Body of pancreas (tissue), 4 donors: ENCODE measurements around the gene TRIM23. TPM values are rescaled to one million over a fixed set of nuclear protein-coding genes. Genes with fewer than 3 reads are reported as not detected.

Experiments used
- ATAC-seq: fragments of 150-250 bp; one replicate; pipeline ENCODE4 v1.9.1; 2016
- DNase-seq, 4 donors: peaks; one replicate each; pipeline ENCODE4 v3.0.0-alpha.2; 2019
- H3K27ac ChIP-seq, 4 donors: fragments of 200-600 bp; sonication (generic); 1 replicate in 3 of 4; 2 replicates in 1 of 4; pipeline versions ENCODE4 v1.5.1 to v1.6.1; 2016 to 2019; ENCODE audit warnings: mild to moderate bottlenecking in 1 of 4, mixed read lengths in 1 of 4, moderate library complexity in 1 of 4
- H3K27me3 ChIP-seq, 2 donors: fragments of 200-600 bp; sonication (generic); one replicate each; pipeline ENCODE4 v1.6.0; 2016; ENCODE audit warnings: mild to moderate bottlenecking in 1 of 2
- H3K36me3 ChIP-seq, 2 donors: fragments of 200-600 bp; sonication (generic); replicated peaks in 1 of 2; 2 replicates each; pipeline ENCODE4 v1.5.1; 2016; ENCODE audit warnings: low read depth in 2 of 2; ENCODE audit not compliant: insufficient read depth in 1 of 2
- H3K4me1 ChIP-seq: fragments of 200-600 bp; sonication (generic); one replicate; pipeline ENCODE4 v1.6.0; 2016
- H3K4me3 ChIP-seq, 2 donors: fragments of 200-600 bp; sonication (generic); 1 replicate in 1 of 2; 2 replicates in 1 of 2; pipeline ENCODE4 v1.5.1; 2016 to 2019
- H3K9me3 ChIP-seq, 3 donors: fragments of 200-600 bp; sonication (generic); 1 replicate in 2 of 3; 2 replicates in 1 of 3; pipeline ENCODE4 v1.5.1; 2016
- POLR2A ChIP-seq, 3 donors: fragments of 450-650 bp; IDR thresholded peaks; one replicate each; pipeline ENCODE4 v1.6.1; 2016; ENCODE audit warnings: antibody characterized with exemption in 3 of 3, mild to moderate bottlenecking in 2 of 3
- WGBS, 2 donors: methylation state at CpG; one replicate each; pipeline ENCODE4 v1.1.5; 2017; 5-methylcytosine and 5-hydroxymethylcytosine counted together
- intact Hi-C: fragments of 100-400 bp; cut with DNase I; formaldehyde crosslinking; loops from one replicate; pipeline ENCODE4 v1.15.1; 2023
- total RNA-seq, 2 donors: library from RNA; depleted of rRNA; stranded (reverse); fragments of >200 nt; gene quantifications; one replicate each; pipeline ENCODE4 v1.1.0, GENCODE V29; 2016
- TF ChIP-seq, protein P1 (sequence below), 7 experiments: fragments of 450-650 bp in 4 of 7; fragments of 200-600 bp in 3 of 7; sonication (generic) in 3 of 7; IDR thresholded peaks; one replicate each; pipeline ENCODE4 v1.5.1; 2016 to 2019; ENCODE audit warnings: antibody characterized with exemption in 7 of 7

The TRIM23 gene
- total RNA-seq, 2 donors from 2014 or later, result 6.2 to 17.5 TPM

DNA sequence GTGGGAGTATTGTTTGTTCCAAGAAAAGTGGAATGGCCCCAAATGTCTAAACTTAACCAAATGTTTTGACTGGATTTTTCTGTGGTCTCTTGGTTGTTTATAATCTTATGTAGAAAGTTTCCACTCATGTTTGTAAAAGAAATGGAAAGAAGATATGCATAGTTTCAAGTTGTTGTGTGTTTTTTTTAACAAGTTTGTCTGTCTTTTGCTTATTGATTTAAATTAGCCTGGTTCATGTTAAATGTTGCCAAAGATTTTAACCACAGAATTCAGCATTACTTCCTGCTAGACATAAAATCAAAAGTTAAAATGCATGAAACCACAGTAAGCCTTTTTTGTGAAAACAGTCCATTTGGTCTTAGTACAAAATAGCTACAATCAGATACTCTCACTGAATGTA, 47.0 kb downstream of the TRIM23 start:
- TF ChIP-seq, protein P1, sequence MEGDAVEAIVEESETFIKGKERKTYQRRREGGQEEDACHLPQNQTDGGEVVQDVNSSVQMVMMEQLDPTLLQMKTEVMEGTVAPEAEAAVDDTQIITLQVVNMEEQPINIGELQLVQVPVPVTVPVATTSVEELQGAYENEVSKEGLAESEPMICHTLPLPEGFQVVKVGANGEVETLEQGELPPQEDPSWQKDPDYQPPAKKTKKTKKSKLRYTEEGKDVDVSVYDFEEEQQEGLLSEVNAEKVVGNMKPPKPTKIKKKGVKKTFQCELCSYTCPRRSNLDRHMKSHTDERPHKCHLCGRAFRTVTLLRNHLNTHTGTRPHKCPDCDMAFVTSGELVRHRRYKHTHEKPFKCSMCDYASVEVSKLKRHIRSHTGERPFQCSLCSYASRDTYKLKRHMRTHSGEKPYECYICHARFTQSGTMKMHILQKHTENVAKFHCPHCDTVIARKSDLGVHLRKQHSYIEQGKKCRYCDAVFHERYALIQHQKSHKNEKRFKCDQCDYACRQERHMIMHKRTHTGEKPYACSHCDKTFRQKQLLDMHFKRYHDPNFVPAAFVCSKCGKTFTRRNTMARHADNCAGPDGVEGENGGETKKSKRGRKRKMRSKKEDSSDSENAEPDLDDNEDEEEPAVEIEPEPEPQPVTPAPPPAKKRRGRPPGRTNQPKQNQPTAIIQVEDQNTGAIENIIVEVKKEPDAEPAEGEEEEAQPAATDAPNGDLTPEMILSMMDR (IDR thresholded peaks at IDR 0.05), result no peak
- TF ChIP-seq POLR2A (IDR thresholded peaks at IDR 0.05), result no peak
- ATAC-seq (no peak), DNase-seq (no peak)
- H3K27ac ChIP-seq, result no peak overlapping the region
- no peaks in the 10 kb centered on the region for H3K9me3 ChIP-seq
- peaks cover 0 to 2% of the 10 kb centered on the region in 2 donors for H3K36me3 ChIP-seq
- no peaks in the 10 kb centered on the region for H3K27me3 ChIP-seq
- no peak overlapping the region for H3K4me3 ChIP-seq
- intact Hi-C loops, result no loop called here
- H3K4me1 ChIP-seq, result no peaks in the 10 kb centered on the region

GRCh38 chr5:65570598-65571226, 53.4 kb downstream of the TRIM23 start:
- H3K4me3 ChIP-seq, result no peak overlapping the region
- H3K27ac ChIP-seq, result no peak overlapping the region
- TF ChIP-seq, protein P1 (IDR thresholded peaks at IDR 0.05), result no peak
- TF ChIP-seq POLR2A (IDR thresholded peaks at IDR 0.05), result no peak
- no peaks in the 10 kb centered on the region for H3K4me1 ChIP-seq
- 79 to 83% methylated on average over 2 of the region's 2 CpGs for WGBS, 2 donors
- ATAC-seq (no peak), DNase-seq (no peak)
- intact Hi-C loops, result no loop called here
- no peaks in the 10 kb centered on the region for H3K9me3 ChIP-seq
- H3K27me3 ChIP-seq, result no peaks in the 10 kb centered on the region
- no peaks in the 10 kb centered on the region for H3K36me3 ChIP-seq

- no peaks in the 10 kb centered on the region for H3K36me3 ChIP-seq
- intact Hi-C loops, result no loop called here
- TF ChIP-seq, protein P1 (IDR thresholded peaks at IDR 0.05), result no peak
- no peak for TF ChIP-seq POLR2A (IDR thresholded peaks at IDR 0.05)
- WGBS, 2 donors, result 83 to 86% methylated on average over 5 of the region's 5 CpGs
- DNase-seq (no peak), ATAC-seq (no peak)
- no peaks in the 10 kb centered on the region for H3K27me3 ChIP-seq
- H3K4me1 ChIP-seq, result peaks cover 24% of the 10 kb centered on the region
- H3K4me3 ChIP-seq, result no peak overlapping the region
- no peaks in the 10 kb centered on the region for H3K9me3 ChIP-seq
- no peak overlapping the region for H3K27ac ChIP-seq
Observed at GRCh38 chr5:65566505-65566904, 57.6 kb downstream of the TRIM23 start.

- intact Hi-C loops, result no loop called here
- no peaks in the 10 kb centered on the region for H3K27me3 ChIP-seq
- peak overlapping the region in 3 of 4 donors; percentile 58 to 91 (median 86) for H3K27ac ChIP-seq
- H3K4me1 ChIP-seq, result peaks cover 24% of the 10 kb centered on the region
- DNase-seq (no peak), ATAC-seq (no peak)
- H3K36me3 ChIP-seq, result no peaks in the 10 kb centered on the region
- H3K4me3 ChIP-seq, result peak overlapping the region; percentile 72 to 83
- WGBS, 2 donors, result 3 to 4% methylated on average over 11 of the region's 11 CpGs
- TF ChIP-seq, protein P1 (IDR thresholded peaks at IDR 0.05), result no peak
- TF ChIP-seq POLR2A (IDR thresholded peaks at IDR 0.05), result no peak
- no peaks in the 10 kb centered on the region for H3K9me3 ChIP-seq
Observed at GRCh38 chr5:65563777-65564176, 60.4 kb downstream of the TRIM23 start.
